ENCODE measurements around the gene NAA15.

The NAA15 gene

GRCh38 chr4:139368998-139369397 is 67.7 kb downstream of the NAA15 start:
- TF ChIP-seq MAX (IDR thresholded peaks at IDR 0.05; ENCODE audit: low read depth, low read length) (no peak), MYC (IDR thresholded peaks at IDR 0.05; ENCODE audit: low read depth, low read length) (no peak), POLR2A (IDR thresholded peaks at IDR 0.05; ENCODE audit: extremely low read depth, insufficient read length) (no peak)
- TF ChIP-seq, protein P1, sequence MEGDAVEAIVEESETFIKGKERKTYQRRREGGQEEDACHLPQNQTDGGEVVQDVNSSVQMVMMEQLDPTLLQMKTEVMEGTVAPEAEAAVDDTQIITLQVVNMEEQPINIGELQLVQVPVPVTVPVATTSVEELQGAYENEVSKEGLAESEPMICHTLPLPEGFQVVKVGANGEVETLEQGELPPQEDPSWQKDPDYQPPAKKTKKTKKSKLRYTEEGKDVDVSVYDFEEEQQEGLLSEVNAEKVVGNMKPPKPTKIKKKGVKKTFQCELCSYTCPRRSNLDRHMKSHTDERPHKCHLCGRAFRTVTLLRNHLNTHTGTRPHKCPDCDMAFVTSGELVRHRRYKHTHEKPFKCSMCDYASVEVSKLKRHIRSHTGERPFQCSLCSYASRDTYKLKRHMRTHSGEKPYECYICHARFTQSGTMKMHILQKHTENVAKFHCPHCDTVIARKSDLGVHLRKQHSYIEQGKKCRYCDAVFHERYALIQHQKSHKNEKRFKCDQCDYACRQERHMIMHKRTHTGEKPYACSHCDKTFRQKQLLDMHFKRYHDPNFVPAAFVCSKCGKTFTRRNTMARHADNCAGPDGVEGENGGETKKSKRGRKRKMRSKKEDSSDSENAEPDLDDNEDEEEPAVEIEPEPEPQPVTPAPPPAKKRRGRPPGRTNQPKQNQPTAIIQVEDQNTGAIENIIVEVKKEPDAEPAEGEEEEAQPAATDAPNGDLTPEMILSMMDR (IDR thresholded peaks at IDR 0.05; ENCODE audit: low read depth, low read length): no peak
- H3K4me3 ChIP-seq (ENCODE audit: low read depth, low read length): no peak overlapping the region
- DNase-seq (ENCODE audit: low read depth): no peak

DNA sequence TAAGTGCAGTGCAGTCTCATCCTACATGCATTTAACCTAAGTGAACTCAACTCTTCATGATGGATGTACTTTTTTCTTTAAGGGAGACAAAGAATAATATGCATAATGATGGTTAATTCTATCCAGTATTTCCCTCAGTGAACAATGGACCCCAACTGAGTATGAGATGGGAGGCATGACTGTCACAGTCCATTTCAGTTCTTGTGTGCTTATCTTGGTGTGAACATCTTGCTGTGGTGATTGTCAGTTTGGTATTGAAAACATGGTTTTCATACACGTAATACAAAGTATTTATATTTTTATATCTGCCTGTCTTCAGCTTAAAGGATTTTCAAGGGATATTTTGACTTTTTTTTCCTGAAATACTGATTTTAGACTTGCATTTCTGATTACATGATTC is 72.9 kb downstream of the NAA15 start:
- H3K4me3 ChIP-seq (ENCODE audit: low read depth, low read length): no peak overlapping the region
- no peak for TF ChIP-seq POLR2A (IDR thresholded peaks at IDR 0.05; ENCODE audit: extremely low read depth, insufficient read length)
- TF ChIP-seq, protein P1 (IDR thresholded peaks at IDR 0.05; ENCODE audit: low read depth, low read length): no peak
- DNase-seq (ENCODE audit: low read depth): no peak

GRCh38 chr4:139386421-139386820 is 85.1 kb downstream of the NAA15 start:
- DNase-seq (ENCODE audit: low read depth): no peak
- no peak for TF ChIP-seq MAX (IDR thresholded peaks at IDR 0.05; ENCODE audit: low read depth, low read length)
- no peak for TF ChIP-seq MYC (IDR thresholded peaks at IDR 0.05; ENCODE audit: low read depth, low read length)
- TF ChIP-seq, protein P1 (IDR thresholded peaks at IDR 0.05; ENCODE audit: low read depth, low read length): no peak
- no peak overlapping the region for H3K4me3 ChIP-seq (ENCODE audit: low read depth, low read length)

DNA sequence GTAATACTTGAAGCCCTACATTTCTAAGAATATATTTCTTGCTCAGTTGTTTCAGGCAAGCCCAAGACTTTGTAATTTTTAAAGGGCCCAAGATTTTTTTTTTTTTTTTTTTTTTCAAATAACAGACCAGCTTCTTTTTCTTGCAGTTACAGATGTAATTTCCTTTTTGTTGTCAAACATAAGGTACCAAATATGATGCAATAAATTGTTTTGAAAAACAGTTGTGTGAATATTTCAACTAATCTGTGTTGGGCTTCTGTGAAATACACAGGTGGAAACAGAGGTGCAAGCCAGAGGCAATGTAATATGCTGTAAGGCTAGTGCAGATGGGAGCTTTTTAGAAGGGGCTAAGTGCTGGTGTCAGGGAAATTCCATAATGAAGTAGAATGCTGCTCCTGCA is 87.8 kb downstream of the NAA15 start:
- TF ChIP-seq MYC (IDR thresholded peaks at IDR 0.05; ENCODE audit: low read depth, low read length): no peak
- TF ChIP-seq, protein P1 (IDR thresholded peaks at IDR 0.05; ENCODE audit: low read depth, low read length): no peak
- H3K4me3 ChIP-seq (ENCODE audit: low read depth, low read length): no peak overlapping the region
- no peak for DNase-seq (ENCODE audit: low read depth)

GRCh38 chr4:139389991-139390390 is 88.7 kb downstream of the NAA15 start:
- TF ChIP-seq MAX (IDR thresholded peaks at IDR 0.05; ENCODE audit: low read depth, low read length): no peak
- TF ChIP-seq, protein P1 (IDR thresholded peaks at IDR 0.05; ENCODE audit: low read depth, low read length): no peak
- DNase-seq (ENCODE audit: low read depth): no peak
- H3K4me3 ChIP-seq (ENCODE audit: low read depth, low read length): no peak overlapping the region

DNA sequence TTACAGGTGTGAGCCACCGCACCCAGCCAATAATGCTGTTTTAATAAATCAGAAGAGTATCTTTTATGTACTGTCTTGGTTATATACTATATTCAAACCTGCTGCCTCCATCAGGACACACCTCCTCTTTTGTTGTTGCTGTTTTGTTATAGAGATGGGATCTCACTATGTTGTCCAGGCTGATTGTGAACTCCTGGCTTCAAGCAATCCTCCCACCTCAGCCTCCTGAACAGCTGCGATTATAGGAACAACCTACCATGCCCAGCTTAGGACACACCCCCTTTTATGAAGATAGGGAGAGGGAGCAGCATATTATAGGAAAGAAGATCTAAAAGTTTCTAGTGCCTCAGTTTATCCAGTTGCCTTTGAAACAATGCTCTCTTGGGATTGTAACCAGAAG is 90.4 kb downstream of the NAA15 start:
- TF ChIP-seq, protein P1 (IDR thresholded peaks at IDR 0.05; ENCODE audit: low read depth, low read length): no peak
- TF ChIP-seq MAX (IDR thresholded peaks at IDR 0.05; ENCODE audit: low read depth, low read length) (no peak), POLR2A (IDR thresholded peaks at IDR 0.05; ENCODE audit: extremely low read depth, insufficient read length) (no peak), MYC (IDR thresholded peaks at IDR 0.05; ENCODE audit: low read depth, low read length) (no peak)
- no peak for DNase-seq (ENCODE audit: low read depth)

More for the DNA sequence above, 90.4 kb downstream of the NAA15 start:
- no peak overlapping the region for H3K4me3 ChIP-seq (ENCODE audit: low read depth, low read length)
